GM19023 (cell line): ENCODE measurements around the gene TMBIM1.

Experiments
- ATAC-seq: cut with Tn5 transposase; IDR thresholded peaks from one replicate; pipeline ENCODE4 v1.9.1; 2021; ENCODE audit warnings: mild to moderate bottlenecking, moderate library complexity; ENCODE audit not compliant: unreplicated experiment

TMBIM1 gene

GRCh38 chr2:218259099-218259961, 33.0 kb downstream of the TMBIM1 start:
- no peak for ATAC-seq

DNA sequence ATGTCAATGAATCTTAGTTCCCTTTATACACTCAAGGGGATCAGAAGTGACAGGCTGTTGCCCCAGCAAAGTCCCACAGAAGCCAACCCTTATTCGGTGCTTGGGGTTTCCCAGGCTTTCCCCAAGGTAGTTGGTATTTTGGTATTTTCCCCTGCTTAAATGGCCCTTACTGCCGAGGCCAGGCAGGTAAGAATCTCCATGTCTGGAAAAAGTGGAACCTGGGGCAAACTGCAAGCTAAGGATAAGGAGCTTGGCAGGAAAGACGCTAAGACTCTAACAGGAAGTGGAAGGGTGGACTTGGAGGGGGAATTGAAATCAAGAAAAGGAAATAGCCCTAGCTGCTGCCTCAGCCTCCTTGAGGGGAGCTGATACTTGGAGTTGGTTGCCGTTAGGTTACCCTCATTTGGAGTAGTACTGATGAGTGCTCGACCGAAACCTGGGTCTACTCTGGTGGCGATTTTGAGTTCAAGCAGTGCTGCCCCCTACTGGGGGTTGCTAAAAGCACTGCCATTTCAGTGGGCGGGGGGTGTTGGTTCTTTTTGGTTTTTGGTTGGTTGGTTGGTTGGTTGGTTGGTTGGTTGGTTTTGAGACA, 34.8 kb downstream of the TMBIM1 start:
- ATAC-seq = peak; percentile 64

DNA sequence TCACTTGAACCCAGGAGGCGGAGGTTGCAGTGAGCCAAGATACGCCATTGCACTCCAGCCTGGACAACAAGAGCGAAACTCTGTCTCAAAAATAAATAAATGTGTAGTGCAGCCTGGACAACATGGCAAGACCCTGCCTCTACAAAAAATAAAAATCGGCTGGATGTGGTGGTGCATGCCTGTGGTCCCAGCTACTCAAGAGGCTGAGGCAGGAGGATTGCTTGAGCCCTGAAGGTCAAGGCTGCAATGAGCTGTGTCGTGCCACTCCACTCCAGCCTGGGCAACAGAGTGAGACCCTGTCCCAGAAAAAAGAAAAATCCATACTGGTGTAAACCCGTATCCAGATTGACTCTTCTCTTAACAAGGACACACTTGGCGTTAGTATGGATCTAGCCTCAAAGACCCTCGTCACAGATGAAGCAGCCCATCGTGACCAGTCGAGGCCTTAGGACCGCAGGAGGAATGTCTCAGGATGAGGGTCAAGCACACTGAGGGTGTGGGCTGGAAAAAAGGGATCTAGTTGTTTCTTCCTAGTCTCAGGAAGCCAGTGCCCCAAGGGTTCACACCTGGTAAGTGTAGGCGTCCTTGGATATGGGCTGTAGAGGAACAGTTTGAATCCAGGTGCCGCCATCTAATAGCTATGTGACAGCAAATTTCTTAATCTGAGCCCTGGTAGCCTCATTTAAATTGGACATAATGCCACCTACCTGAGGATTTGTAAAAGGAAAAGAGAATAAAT, 35.5 kb downstream of the TMBIM1 start:
- peak; percentile 8 for ATAC-seq

DNA sequence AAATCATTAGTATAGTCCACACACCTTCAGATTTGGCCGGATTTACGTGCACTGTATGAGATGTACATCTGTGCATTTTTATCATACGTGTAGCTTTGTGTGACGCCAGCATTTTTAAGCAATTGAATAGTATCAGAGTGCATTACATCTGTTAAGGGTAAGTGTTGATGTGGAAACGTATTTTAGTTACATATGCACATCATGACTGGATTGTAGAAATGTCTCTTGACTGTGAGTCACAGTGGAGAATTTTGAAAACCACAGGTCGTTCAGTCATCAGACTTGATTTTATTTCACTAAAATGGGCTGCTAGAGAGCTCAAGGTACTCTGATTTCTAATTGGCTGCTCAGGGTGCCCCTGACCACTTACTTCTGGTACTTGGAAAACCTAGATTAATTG, 36.9 kb downstream of the TMBIM1 start:
- no peak for ATAC-seq

- no peak for ATAC-seq
These were observed 39.1 kb downstream of the TMBIM1 start for GRCh38 chr2:218253232-218253625.

DNA sequence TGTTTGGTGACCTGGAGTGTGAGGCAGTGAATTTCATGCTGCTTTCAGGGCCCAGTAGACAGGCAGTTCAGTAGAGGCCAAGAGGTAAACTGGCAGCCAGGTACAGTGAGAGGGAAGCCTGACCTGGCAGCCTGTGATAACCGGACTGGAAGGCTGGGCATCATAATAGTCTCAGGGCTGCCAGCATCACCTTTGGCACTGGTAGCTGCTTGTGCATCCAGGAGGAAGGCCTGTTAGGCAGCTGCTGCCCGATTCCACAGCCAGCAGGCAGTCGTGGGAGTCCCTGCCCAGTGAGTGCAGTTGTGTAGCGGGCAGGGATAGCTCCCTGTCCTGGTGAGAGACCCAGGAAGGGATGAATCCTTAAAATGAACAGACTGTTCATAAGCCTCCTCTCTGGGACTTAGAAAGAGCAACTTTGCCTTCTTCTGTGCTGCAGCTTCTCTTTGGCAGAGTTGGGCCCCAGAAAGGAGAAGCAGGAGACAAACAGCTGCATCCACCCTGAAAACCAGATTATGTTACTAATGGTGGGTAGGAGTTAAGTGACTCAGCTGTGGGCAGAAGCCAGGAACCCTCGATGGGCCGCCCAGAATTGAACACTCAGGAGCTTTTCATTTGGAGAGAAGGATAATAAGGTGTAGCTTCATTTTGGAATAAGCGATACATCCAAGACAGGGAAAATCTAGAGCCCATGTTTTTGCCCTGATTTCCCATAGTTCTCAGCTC, 39.6 kb downstream of the TMBIM1 start:
- ATAC-seq = no peak

GRCh38 chr2:218249691-218250090, 42.6 kb downstream of the TMBIM1 start:
- ATAC-seq = no peak

DNA sequence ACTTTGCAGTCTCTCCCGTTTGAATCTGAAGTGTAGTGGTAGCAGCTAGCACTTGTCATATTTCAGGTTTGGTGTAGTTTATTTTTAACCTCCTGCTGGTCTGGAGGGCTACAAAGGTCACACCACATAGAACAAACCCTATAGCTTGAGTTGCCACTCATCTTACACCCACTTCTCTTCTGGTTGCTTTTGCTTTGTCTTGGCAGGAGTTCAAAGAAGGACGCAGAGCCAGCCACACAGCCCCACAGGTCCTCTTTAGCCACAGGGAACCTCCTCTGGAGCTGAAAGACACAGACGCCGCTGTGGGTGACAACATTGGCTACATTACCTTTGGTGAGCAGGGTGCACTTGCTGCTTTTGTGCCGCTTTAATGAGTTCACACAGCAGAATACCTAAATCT, 47.1 kb downstream of the TMBIM1 start:
- no peak for ATAC-seq

DNA sequence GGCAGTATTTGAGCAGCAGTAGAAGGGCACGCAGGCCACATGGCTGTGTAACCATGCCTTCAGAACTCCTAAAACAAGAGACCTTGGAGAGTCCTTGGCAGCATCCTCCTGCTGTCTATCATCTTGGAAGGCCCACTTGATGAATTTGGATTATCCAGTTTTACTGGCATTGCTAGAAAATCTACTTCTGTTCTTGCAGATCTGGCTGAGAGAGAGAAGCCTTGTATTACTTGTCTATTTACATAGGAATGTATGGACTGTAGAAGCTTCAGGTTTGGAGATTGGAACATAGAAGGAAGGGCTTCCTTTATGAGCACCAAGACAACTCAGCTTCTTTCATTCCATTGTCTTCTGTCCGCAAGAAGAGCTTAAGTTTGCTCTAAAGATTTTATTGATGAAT, 47.6 kb downstream of the TMBIM1 start:
- no peak for ATAC-seq

- no peak for ATAC-seq
These were observed 48.1 kb downstream of the TMBIM1 start for GRCh38 chr2:218244204-218244603.

DNA sequence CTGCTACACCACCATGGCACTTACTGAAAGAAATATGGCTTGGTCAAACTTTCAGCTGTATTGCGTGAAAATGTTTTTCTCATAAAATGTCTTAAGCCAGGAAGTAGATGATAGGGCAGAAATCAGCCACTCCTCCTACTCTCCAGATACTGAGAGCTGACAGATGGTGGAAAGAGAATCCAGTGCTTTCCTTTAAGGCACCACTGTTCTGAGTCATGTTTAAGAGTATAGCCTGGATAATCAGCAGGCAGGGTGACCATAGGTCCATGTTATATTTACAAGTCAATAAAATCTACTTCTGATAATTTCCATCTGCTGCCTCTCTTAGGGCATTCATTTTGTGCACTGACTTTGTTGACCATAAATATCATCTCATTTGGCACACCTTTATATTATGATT, 53.4 kb downstream of the TMBIM1 start:
- no peak for ATAC-seq

DNA sequence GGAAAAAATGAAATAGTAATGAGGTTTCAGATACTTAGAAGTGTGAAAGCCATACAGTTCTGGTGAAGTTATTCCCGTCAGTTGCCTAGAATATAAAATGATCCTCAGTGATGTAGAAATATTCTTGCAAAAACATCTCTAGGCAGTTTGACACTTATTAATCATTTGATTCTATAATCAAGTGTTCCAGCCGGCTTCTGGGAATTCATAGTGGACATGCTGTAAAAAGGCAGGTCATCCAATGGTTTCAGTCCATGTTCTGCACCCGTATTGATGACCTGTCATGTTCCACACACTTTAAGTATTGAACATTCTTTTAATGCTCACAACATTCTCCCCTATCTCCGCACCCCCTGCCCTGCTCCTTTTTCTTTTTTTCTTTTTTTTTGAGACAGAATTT, 55.5 kb downstream of the TMBIM1 start:
- no peak for ATAC-seq

GRCh38 chr2:218235017-218235416, 57.3 kb downstream of the TMBIM1 start:
- ATAC-seq = no peak

DNA sequence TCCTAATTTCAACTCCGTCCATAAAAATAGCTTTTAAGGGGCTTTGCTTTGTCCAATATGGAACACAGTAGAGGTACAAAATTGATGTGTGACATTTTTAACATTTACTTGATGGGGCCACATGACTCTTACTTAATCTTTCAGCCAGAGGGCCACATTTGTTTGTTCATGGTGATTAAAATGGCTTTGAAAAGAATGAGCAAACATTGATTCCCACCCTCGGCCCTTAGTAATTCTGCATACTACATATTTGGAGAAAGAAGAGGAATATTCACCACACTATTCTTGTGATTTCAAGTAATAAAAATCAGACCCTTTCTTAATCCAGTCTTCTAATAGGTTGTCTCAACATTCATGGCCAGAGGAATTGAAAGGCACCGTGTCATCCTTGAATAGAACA, 57.8 kb downstream of the TMBIM1 start:
- ATAC-seq = no peak

DNA sequence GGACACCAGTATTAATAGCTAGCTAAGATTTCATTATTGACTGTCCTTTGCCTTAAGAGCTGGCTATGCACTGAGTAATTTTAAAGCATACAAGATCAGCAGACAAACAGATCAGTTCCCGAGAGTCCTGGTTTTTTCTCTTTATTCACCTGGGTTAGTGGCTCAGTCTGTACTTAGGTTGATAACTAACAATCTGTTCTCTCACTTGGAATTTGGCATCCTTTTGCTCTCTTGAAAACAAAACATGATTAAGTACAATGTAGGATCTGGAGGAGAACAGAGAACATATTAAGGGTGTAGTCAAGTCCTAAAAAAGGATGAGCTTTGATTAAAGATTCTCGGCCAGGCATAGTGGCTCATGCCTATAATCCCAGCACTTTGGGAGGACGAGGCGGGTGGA, 58.8 kb downstream of the TMBIM1 start:
- no peak for ATAC-seq

DNA sequence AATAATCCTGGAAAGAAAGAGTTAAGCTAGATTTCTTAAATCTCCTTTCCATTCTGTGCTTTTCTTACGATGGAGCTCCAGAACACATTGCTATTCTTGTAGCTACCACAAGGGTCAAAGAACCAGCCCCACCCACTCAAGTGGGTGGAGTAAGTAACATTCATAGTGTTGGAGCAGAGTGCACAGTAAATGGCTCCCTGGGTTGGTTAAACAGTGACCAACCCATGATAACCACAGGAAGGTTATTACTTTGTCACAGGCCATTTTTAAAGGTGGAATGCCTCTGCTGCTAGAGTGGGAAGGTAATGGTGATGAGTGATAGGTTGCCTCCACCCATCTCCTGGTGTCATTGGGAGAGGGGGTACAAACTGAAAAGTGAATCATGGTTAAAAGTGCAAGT, 61.4 kb downstream of the TMBIM1 start:
- ATAC-seq = peak; percentile 63

DNA sequence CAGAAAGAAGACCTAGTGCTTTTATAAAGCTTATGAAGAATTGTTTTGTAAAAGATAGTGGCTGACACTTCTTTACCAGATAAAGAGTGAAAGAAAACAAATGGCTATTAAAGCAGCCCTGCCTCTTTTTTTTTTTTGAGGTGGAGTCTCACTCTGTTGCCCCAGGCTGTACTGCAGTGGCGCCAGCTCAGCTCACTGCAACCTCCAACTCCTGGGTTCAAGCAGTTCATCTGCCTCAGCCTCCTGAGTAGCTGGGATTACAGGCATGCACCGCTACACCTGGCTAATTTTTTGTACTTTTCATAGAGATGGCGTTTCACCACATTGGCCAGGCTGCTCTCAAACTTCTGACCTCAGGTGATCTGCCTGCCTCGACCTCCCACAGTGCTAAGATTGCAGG, 62.5 kb downstream of the TMBIM1 start:
- no peak for ATAC-seq

DNA sequence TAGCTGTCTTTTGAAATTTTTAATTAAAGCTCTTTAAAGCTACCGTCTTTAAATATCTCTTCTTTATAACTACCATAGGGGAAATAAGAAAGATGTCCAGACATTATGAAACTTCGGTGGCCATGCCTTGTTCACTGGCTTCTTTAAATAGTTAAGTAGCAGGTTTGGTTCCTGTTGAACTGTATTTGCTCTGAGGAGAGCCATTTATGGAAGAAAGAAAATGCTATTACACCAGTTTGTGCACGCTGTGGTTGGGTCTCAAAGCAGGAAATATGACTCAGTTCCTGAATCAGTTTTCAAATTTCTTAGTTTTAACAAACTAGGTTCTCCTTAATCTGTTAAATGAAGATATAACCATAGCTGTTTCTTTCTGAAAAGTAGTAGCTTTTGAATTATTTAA, 63.1 kb downstream of the TMBIM1 start:
- ATAC-seq = peak; percentile 78

- ATAC-seq = no peak
These were observed 63.8 kb downstream of the TMBIM1 start for GRCh38 chr2:218228366-218229090.

DNA sequence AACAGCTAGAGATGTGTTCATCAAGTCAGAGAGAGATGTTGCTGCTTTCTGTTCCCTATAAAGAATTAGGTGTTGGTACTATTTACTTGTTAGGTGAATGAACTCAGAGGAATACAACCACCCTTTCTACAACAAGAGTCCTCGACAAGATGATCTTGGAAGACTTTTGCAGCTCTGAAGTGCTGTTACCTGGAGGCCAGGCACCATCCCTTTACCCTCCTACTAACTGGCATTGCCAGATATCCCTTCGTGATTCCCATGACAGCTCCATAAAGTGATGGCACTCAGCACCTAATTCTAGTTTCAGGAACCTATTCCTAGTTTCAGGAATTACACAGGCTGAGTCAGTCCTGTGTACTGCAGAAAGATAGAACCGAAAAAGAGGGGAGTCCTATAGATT, 65.4 kb downstream of the TMBIM1 start:
- ATAC-seq = no peak
